Osteocyte (in vitro differentiated cells): ENCODE data around the gene HNRNPA1L2. TPM values are rescaled to one million over a fixed set of nuclear protein-coding genes. Genes with fewer than 3 reads are reported as not detected.

ENCODE experiments used
- DNase-seq: peaks from one replicate; pipeline ENCODE4 v3.0.0; 2021; ENCODE audit warnings: mixed read lengths; ENCODE audit not compliant: unreplicated experiment; ENCODE audit errors: extremely low spot score
- H3K27ac Mint-ChIP-seq: one replicate; pipeline ENCODE4 v1.8.0; 2021; ENCODE audit warnings: mild to moderate bottlenecking, mixed read lengths; ENCODE audit not compliant: unreplicated experiment
- H3K27me3 Mint-ChIP-seq: one replicate; pipeline ENCODE4 v1.8.0; 2021; ENCODE audit warnings: mixed read lengths; ENCODE audit not compliant: unreplicated experiment
- H3K36me3 Mint-ChIP-seq: one replicate; pipeline ENCODE4 v1.8.0; 2021; ENCODE audit warnings: mixed read lengths; ENCODE audit not compliant: unreplicated experiment
- H3K4me1 Mint-ChIP-seq: one replicate; pipeline ENCODE4 v1.8.0; 2021; ENCODE audit warnings: mixed read lengths; ENCODE audit not compliant: unreplicated experiment
- H3K4me3 Mint-ChIP-seq: one replicate; pipeline ENCODE4 v1.8.0; 2021; ENCODE audit warnings: mild to moderate bottlenecking, moderate library complexity, mixed read lengths; ENCODE audit not compliant: unreplicated experiment
- H3K9me3 Mint-ChIP-seq: one replicate; pipeline ENCODE4 v1.8.0; 2021; ENCODE audit warnings: mixed read lengths; ENCODE audit not compliant: unreplicated experiment
- total RNA-seq: library from RNA; stranded (reverse); gene quantifications from 2 replicates; pipeline ENCODE4 v1.2.1, GENCODE V29; 2021
- TF ChIP-seq, protein P1 (sequence below): fragments of 200-600 bp; sonication (generic); IDR thresholded peaks from 2 replicates; pipeline ENCODE4 v1.5.0; 2021; ENCODE audit warnings: antibody characterized with exemption, mild to moderate bottlenecking, moderate library complexity

Gene HNRNPA1L2
- total RNA-seq, 1 donor from 2014 or later = 8.9 TPM

DNA sequence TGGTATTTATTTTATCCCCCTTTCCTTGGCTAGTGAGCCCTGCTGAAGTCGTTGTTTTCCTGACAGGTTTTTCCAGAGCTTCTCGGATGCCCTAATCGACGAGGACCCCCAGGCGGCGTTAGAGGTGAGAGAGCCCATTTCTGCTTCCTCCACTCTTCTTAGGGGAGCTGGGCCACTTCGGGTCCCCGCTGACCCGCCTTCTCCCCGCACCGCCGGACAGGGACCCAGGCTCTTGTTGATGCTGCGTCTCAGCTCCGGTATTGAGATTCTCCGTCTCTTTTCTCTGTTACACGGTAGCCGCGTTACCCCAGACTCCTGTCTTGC lies 10.7 kb downstream of the HNRNPA1L2 start:
- Mint-ChIP-seq H3K4me3 (no peak overlapping the region), H3K27me3 (no peaks in the 10 kb centered on the region), H3K36me3 (peaks cover 12% of the 10 kb centered on the region), H3K4me1 (peaks cover 13% of the 10 kb centered on the region), H3K27ac (no peak overlapping the region), H3K9me3 (no peaks in the 10 kb centered on the region)
- TF ChIP-seq, protein P1, sequence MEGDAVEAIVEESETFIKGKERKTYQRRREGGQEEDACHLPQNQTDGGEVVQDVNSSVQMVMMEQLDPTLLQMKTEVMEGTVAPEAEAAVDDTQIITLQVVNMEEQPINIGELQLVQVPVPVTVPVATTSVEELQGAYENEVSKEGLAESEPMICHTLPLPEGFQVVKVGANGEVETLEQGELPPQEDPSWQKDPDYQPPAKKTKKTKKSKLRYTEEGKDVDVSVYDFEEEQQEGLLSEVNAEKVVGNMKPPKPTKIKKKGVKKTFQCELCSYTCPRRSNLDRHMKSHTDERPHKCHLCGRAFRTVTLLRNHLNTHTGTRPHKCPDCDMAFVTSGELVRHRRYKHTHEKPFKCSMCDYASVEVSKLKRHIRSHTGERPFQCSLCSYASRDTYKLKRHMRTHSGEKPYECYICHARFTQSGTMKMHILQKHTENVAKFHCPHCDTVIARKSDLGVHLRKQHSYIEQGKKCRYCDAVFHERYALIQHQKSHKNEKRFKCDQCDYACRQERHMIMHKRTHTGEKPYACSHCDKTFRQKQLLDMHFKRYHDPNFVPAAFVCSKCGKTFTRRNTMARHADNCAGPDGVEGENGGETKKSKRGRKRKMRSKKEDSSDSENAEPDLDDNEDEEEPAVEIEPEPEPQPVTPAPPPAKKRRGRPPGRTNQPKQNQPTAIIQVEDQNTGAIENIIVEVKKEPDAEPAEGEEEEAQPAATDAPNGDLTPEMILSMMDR = peak; percentile 36
- peak; percentile 86 for DNase-seq

DNA sequence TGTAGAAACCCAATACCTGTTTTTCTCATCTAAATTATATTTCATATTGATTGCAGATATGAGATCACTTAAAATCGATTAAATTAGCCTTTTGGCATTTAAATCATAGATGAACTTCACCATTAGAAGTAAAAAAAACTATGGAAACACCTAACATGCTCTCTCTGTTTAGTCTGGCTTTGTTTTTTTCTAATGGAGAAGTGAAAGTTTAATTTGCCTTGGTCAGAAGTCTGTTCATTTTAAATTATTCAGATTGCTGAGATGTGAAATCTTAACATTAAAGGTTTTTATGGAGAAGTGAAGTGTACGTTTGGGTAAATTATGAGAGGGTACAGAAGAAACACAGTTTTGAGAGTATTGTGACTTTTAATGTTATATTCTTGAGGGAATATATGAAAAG lies 17.1 kb downstream of the HNRNPA1L2 start:
- Mint-ChIP-seq H3K4me3 (no peak overlapping the region), H3K4me1 (no peaks in the 10 kb centered on the region), H3K9me3 (no peaks in the 10 kb centered on the region), H3K27ac (no peak overlapping the region), H3K36me3 (peaks cover 20% of the 10 kb centered on the region), H3K27me3 (no peaks in the 10 kb centered on the region)
- TF ChIP-seq, protein P1 = no peak
- DNase-seq = no peak

- no peaks in the 10 kb centered on the region for H3K27me3 Mint-ChIP-seq
- no peak overlapping the region for H3K4me3 Mint-ChIP-seq
- TF ChIP-seq, protein P1 = no peak
- peaks cover 42% of the 10 kb centered on the region for H3K36me3 Mint-ChIP-seq
- H3K9me3 Mint-ChIP-seq = no peaks in the 10 kb centered on the region
- no peaks in the 10 kb centered on the region for H3K4me1 Mint-ChIP-seq
- H3K27ac Mint-ChIP-seq = no peak overlapping the region
- DNase-seq = no peak
These were observed 22.0 kb downstream of the HNRNPA1L2 start for GRCh38 chr13:52664272-52664671.

DNA sequence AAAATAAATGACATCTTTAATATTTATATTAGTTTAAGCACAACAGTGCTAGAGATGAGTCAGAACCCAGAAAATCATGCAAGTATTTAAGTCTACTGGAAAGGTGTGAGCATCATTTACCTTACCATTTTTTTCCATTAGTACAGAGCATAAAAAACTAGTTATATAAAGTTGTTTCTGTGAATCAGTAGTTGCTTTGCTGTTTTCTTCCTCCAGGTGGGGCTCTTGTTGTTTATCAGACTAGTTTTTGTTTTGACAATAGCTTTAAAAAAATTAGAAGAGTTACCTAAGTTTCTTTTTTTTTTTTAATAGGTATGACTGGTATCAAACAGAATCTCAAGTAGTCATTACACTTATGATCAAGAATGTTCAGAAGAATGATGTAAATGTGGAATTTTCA lies 23.1 kb downstream of the HNRNPA1L2 start:
- Mint-ChIP-seq H3K4me3 (no peak overlapping the region), H3K36me3 (peaks cover 36% of the 10 kb centered on the region), H3K27ac (no peak overlapping the region), H3K27me3 (no peaks in the 10 kb centered on the region), H3K9me3 (no peaks in the 10 kb centered on the region), H3K4me1 (no peaks in the 10 kb centered on the region)
- TF ChIP-seq, protein P1 = peak; percentile 46
- DNase-seq = no peak

GRCh38 chr13:52669677-52670076 lies 27.4 kb downstream of the HNRNPA1L2 start:
- no peaks in the 10 kb centered on the region for H3K27me3 Mint-ChIP-seq
- no peaks in the 10 kb centered on the region for H3K4me1 Mint-ChIP-seq
- no peak overlapping the region for H3K4me3 Mint-ChIP-seq
- TF ChIP-seq, protein P1 = peak; percentile 25
- no peak overlapping the region for H3K27ac Mint-ChIP-seq
- no peaks in the 10 kb centered on the region for H3K9me3 Mint-ChIP-seq
- peaks cover 26% of the 10 kb centered on the region for H3K36me3 Mint-ChIP-seq
- no peak for DNase-seq
